DND-41 (cell line): ENCODE results near the gene SLC12A5.

Experiments
- ATAC-seq: fragments of 200-7000 bp; cut with Tn5 transposase; 3 replicates; pipeline ENCODE4 v1.9.1; 2021; ENCODE audit warnings: low read depth; ENCODE audit not compliant: insufficient read depth
- DNase-seq: peaks from one replicate; pipeline ENCODE4 v3.0.0-alpha.2; 2020
- H2AFZ ChIP-seq: 2 replicates; pipeline ENCODE4 v1.6.0; 2012; ENCODE audit warnings: low read depth, low read length
- H3K27ac ChIP-seq: 2 replicates; pipeline ENCODE4 v1.5.1; 2012; ENCODE audit warnings: low read length, inconsistent platforms
- H3K27me3 ChIP-seq: fragments of 200-600 bp; sonication (generic); 2 replicates; pipeline ENCODE4 v1.6.0; 2012; ENCODE audit warnings: low read length, mild to moderate bottlenecking, inconsistent platforms; ENCODE audit not compliant: insufficient read depth, poor library complexity
- H3K36me3 ChIP-seq: 2 replicates; pipeline ENCODE4 v1.5.1; 2012; ENCODE audit warnings: low read length, inconsistent platforms; ENCODE audit not compliant: insufficient read depth
- H3K4me1 ChIP-seq: 2 replicates; pipeline ENCODE4 v1.5.1; 2012; ENCODE audit warnings: mild to moderate bottlenecking, low read length; ENCODE audit not compliant: insufficient read depth
- H3K4me2 ChIP-seq: 2 replicates; pipeline ENCODE4 v1.6.0; 2012; ENCODE audit warnings: mild to moderate bottlenecking, moderate library complexity, low read length, inconsistent platforms; ENCODE audit not compliant: insufficient read depth
- H3K4me3 ChIP-seq, 2 experiments: fragments of 200-600 bp in 1 of 2; shearing (Covaris generic) in 1 of 2; 2 replicates each; pipeline ENCODE4 v1.5.1; 2012 to 2016; ENCODE audit warnings: inconsistent platforms in 2 of 2, low read length in 2 of 2, mild to moderate bottlenecking in 2 of 2, low read depth in 1 of 2, moderate library complexity in 1 of 2
- H3K79me2 ChIP-seq: 2 replicates; pipeline ENCODE4 v1.6.0; 2012; ENCODE audit warnings: low read length, inconsistent platforms; ENCODE audit not compliant: insufficient read depth
- H3K9ac ChIP-seq: 2 replicates; pipeline ENCODE4 v1.6.0; 2012; ENCODE audit warnings: low read depth, mild to moderate bottlenecking, inconsistent platforms, low read length, moderate library complexity
- H3K9me3 ChIP-seq: 2 replicates; pipeline ENCODE4 v1.5.1; 2012; ENCODE audit warnings: low read length, moderate library complexity, mild to moderate bottlenecking, inconsistent platforms; ENCODE audit not compliant: insufficient read depth, severe bottlenecking
- H4K20me1 ChIP-seq: 2 replicates; pipeline ENCODE4 v1.6.0; 2012; ENCODE audit warnings: low read length; ENCODE audit not compliant: insufficient read depth
- EZH2 ChIP-seq: IDR thresholded peaks from 3 replicates; pipeline ENCODE4 v1.6.1; 2012; ENCODE audit warnings: borderline replicate concordance, low read depth, mild to moderate bottlenecking, moderate library complexity, low read length, inconsistent platforms; ENCODE audit not compliant: severe bottlenecking
- TF ChIP-seq, protein P1 (sequence below): IDR thresholded peaks from 2 replicates; pipeline ENCODE4 v1.5.1; 2012; ENCODE audit warnings: borderline replicate concordance, low read length, moderate library complexity, mild to moderate bottlenecking; ENCODE audit not compliant: poor library complexity, severe bottlenecking; ENCODE audit errors: extremely low read depth

SLC12A5 gene

DNA sequence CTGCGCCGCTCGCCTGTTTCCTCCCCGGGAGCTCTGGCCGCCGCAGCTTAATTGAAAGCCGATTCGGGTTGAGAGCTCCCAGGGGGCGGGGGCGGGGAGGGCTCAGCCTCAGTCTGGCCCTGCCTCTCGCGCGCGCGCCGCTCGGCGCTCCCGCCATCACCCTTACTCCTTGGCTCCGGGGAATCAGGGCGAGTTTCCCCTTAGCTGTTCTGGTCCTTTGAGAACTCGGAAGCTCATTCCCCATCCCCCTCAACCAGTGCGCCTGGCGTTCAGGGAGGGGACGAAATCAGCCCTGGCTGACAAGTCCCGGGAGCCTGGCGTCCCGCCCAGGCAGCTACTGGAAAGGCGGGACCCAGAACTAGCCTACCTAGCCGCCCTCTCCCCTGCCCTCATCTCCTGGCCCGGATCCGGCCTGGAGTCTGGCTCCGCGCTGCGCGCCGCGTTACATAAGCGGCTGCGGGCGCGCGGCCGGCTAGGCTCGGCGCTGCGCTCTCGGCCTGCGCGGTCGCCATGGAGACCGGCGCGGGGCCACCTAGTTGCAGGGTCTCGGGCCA is 2.8 kb downstream of the SLC12A5 start:
- no peaks in the 10 kb centered on the region for H3K9me3 ChIP-seq
- H3K27ac ChIP-seq: no peak overlapping the region

GRCh38 chr20:46034039-46034438 is 5.0 kb downstream of the SLC12A5 start:
- H2AFZ ChIP-seq: no peak overlapping the region
- no peaks in the 10 kb centered on the region for H3K27me3 ChIP-seq
- H3K4me1 ChIP-seq: no peaks in the 10 kb centered on the region
- no peaks in the 10 kb centered on the region for H3K36me3 ChIP-seq
- no peak overlapping the region for H3K9ac ChIP-seq
- peaks cover 31% of the 10 kb centered on the region for H4K20me1 ChIP-seq
- no peaks in the 10 kb centered on the region for H3K9me3 ChIP-seq
- TF ChIP-seq EZH2: no peak
- TF ChIP-seq, protein P1, sequence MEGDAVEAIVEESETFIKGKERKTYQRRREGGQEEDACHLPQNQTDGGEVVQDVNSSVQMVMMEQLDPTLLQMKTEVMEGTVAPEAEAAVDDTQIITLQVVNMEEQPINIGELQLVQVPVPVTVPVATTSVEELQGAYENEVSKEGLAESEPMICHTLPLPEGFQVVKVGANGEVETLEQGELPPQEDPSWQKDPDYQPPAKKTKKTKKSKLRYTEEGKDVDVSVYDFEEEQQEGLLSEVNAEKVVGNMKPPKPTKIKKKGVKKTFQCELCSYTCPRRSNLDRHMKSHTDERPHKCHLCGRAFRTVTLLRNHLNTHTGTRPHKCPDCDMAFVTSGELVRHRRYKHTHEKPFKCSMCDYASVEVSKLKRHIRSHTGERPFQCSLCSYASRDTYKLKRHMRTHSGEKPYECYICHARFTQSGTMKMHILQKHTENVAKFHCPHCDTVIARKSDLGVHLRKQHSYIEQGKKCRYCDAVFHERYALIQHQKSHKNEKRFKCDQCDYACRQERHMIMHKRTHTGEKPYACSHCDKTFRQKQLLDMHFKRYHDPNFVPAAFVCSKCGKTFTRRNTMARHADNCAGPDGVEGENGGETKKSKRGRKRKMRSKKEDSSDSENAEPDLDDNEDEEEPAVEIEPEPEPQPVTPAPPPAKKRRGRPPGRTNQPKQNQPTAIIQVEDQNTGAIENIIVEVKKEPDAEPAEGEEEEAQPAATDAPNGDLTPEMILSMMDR: no peak
- no peak overlapping the region for H3K4me3 ChIP-seq
- DNase-seq (no peak), ATAC-seq (no peak)
- no peaks in the 10 kb centered on the region for H3K79me2 ChIP-seq
- no peak overlapping the region for H3K4me2 ChIP-seq
- no peak overlapping the region for H3K27ac ChIP-seq

More for the DNA sequence above, 2.8 kb downstream of the SLC12A5 start:
- Histone ChIP-seq H4K20me1 (peaks cover 50% of the 10 kb centered on the region), H3K4me1 (no peaks in the 10 kb centered on the region), H3K4me3 (no peak overlapping the region), H2AFZ (no peak overlapping the region), H3K4me2 (no peak overlapping the region), H3K36me3 (no peaks in the 10 kb centered on the region), H3K27me3 (no peaks in the 10 kb centered on the region), H3K9ac (no peak overlapping the region), H3K79me2 (no peaks in the 10 kb centered on the region)
- ATAC-seq: no peak
- TF ChIP-seq, protein P1: no peak
- TF ChIP-seq EZH2: no peak
- DNase-seq: no peak

GRCh38 chr20:46035253-46035652 is 6.2 kb downstream of the SLC12A5 start:
- no peak for DNase-seq
- H3K27me3 ChIP-seq: no peaks in the 10 kb centered on the region
- no peaks in the 10 kb centered on the region for H3K36me3 ChIP-seq
- H3K79me2 ChIP-seq: no peaks in the 10 kb centered on the region
- no peaks in the 10 kb centered on the region for H3K9me3 ChIP-seq
- ATAC-seq: no peak
- no peak overlapping the region for H3K27ac ChIP-seq
- no peak overlapping the region for H2AFZ ChIP-seq
- H3K4me2 ChIP-seq: no peak overlapping the region
- no peak overlapping the region for H3K4me3 ChIP-seq
- H3K4me1 ChIP-seq: no peaks in the 10 kb centered on the region
- TF ChIP-seq, protein P1: no peak
- no peak for TF ChIP-seq EZH2
- peaks cover 26% of the 10 kb centered on the region for H4K20me1 ChIP-seq
- no peak overlapping the region for H3K9ac ChIP-seq
